ENCODE results near the gene DCHS2.

- TF ChIP-seq POLR2A (IDR thresholded peaks at IDR 0.05) (no peak), EP300 (IDR thresholded peaks at IDR 0.05) (no peak)
- TF ChIP-seq, protein P1, sequence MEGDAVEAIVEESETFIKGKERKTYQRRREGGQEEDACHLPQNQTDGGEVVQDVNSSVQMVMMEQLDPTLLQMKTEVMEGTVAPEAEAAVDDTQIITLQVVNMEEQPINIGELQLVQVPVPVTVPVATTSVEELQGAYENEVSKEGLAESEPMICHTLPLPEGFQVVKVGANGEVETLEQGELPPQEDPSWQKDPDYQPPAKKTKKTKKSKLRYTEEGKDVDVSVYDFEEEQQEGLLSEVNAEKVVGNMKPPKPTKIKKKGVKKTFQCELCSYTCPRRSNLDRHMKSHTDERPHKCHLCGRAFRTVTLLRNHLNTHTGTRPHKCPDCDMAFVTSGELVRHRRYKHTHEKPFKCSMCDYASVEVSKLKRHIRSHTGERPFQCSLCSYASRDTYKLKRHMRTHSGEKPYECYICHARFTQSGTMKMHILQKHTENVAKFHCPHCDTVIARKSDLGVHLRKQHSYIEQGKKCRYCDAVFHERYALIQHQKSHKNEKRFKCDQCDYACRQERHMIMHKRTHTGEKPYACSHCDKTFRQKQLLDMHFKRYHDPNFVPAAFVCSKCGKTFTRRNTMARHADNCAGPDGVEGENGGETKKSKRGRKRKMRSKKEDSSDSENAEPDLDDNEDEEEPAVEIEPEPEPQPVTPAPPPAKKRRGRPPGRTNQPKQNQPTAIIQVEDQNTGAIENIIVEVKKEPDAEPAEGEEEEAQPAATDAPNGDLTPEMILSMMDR (IDR thresholded peaks at IDR 0.05), result no peak
Observed at GRCh38 chr4:154427149-154427548, 64.5 kb downstream of the DCHS2 start.

Measured in tibial nerve (tissue), 4 donors.